IPS DF 19.7 (cell line): Measurements from ENCODE around the gene ENTREP3.
"Not testable (repeated sequence)": the region's sequence is repeated elsewhere in the genome, so short reads cannot be mapped to it uniquely, and the experiment has no call there.

Experiments used
- DNase-seq: peaks from one replicate; pipeline ENCODE4 v3.0.0-alpha.2; 2013; ENCODE audit warnings: low read depth, low spot score

ENTREP3 gene

DNA sequence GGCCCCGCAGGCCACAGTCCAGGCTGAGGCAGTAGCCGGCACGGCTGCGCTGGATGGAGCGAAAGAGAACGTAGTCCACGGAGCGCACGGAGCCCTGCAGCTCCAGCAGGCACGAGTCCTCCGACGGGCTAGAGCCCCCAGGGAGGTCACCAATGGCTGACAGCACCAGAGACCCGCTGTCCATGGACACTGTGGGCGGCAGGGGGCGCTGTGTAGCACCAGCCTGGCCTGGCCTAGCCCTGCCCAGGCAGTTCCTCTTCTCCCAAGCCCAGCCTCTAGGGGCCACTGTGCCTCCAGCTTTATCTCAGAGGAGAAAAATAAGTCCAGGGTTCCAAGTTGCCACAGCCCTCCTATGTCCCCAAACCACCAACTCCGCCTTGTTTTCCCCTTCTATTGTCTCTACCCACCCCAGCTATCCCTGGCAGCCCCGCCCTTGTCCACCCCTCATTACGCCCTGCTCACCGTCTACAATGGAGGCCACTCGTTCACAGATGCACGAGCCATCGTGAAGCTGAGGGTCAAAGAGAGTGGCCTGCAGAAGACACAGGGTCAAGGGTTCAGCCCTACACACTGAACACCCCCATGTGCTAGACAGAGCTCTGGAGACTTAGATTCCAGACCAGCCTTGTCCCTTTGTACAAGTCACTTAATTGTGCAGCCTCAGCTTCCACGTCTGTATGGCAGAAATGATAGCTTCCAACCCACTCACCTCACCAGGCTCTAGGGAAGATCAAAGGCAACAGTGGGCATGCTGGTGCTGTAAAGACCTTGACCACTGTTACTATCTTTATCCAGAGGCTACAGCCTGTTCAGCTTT lies 4.4 kb downstream of the ENTREP3 start:
- no peak for DNase-seq

DNA sequence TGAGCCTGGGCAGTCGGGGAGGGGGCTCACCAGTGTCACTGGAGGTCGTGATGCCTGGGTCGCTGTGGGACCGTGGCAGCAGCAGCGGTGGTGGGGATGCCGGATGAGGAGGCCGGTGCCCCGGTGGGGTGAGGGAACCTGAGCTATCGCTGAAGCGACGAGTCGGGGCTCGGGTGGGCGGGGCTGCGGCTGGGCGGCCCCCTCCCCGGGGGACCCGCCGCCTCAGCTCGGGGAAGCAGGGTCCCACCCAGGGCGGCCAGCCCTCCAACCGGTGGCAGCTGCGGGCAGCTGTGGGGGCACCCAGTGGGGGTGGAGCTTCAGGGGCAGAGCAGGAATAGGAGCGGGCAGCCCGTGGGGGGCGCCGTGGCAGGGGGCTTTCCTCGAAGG lies 5.0 kb downstream of the ENTREP3 start:
- DNase-seq, result no peak

DNA sequence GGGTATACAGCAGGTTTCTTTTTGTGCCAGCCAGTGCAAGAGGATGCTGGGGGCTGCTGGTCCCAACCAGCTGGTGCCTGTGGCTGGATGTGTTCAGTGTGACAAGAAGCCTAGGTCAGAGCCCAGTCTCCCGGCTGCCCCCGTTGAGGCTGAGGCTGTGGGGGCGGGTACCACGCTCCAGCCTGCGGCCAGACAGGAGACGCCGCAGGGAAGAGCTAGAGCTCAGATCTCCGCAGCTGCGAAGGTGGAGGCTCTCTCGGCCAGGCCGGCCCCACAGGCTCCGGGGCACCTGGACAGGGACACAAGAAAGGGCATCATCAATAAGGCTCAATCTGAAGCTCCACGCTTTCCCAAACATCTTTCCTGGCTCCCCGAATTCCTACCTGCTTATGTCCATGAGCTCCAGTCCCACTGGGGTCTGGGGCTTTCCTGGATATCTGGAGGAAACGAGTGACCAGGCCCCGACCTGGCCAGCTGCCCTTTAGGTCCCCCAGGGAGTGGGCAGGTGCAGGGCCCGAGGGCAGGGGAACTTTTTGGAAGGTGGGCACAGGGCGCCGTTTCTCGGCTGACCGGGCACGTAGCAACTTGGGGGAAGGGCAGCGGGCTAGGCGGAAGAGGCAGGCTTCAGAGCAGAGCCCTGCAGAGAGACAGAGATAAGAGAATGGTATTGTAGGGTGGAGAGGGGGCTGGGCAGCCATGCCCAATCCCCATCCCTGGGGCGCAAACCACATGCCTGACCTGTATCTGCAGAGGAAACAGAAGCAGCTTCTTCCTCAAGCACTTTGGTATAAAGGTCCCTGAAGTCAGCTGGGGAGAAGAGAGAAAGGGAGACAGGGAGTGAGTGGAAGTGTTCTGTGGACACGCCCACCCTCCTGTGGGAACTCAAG lies 7.4 kb downstream of the ENTREP3 start:
- DNase-seq, result no peak

DNA sequence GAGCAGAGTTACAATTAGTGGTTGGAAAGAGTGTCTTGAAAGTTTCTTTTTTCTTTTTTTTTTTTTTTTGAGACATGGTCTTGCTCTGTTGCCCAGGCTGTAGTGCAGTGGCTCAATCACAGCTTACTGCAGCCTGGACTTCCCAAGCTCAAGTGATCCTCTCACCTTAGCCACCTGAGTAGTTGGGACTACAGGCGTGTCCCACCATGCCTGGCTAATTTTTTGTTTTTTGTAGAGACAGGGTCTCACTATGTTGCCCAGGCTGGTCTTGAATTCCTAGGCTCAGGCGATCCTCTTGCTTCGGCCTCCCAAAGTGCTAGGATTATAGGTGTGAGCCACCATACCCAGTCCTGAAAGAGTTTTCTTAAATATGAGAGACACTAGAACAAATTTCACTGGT lies 8.5 kb downstream of the ENTREP3 start:
- not testable (repeated sequence) for DNase-seq

DNA sequence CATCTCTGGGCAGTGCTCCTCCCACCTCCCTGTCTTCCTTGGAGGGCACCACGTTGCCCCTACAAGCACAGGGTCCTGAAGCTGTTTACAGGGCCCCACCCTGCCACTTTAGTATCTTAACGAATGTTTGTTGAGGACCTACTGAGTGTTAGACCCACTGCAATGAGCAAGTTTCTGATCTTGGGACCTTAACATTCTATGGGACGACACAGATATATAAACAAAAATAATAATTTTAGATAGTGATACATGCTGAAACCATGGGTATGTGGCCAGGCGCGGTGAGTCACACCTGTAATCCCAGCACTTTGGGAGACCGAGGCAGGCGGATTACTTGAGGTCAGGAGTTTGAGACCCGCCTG lies 10.1 kb downstream of the ENTREP3 start:
- DNase-seq, result no peak

DNA sequence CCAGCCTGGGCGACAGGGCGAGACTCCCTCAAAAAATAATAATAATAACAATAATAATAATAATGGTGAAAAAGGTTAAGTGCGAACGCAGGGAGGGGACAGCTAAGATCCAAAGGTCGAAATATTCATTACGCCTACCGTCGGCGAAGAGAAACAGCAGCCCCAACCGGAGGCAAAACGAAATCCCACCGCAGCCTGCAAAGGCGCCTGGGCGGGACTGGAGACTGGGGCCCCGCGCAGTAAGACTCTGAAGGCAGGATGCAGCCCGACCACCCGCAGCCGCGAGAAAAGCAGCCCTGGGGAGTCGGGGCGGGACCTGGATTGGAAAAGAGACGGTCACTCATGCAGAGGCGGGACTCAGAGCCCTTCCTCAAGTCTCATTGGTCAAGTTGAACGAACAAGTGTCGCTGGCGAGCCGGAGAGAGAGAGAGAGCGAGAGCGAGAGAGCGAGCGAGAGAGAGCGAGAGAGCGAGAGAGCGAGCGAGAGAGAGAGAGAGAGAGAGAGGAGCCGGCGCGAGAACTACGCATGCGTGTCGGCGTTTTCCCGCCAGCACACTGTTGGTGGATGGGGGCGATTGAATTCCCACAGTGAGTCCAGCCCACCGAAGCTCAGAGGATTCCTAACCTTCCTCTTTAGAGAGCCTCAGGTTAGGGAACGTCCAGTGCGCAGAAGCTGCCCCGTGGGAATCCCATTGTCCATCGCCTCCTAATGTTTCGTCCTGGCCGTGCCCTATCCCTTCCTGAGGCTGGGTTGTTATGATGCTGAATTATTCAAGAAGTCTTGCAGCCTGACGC lies 10.7 kb downstream of the ENTREP3 start:
- peak; percentile 96 for DNase-seq

DNA sequence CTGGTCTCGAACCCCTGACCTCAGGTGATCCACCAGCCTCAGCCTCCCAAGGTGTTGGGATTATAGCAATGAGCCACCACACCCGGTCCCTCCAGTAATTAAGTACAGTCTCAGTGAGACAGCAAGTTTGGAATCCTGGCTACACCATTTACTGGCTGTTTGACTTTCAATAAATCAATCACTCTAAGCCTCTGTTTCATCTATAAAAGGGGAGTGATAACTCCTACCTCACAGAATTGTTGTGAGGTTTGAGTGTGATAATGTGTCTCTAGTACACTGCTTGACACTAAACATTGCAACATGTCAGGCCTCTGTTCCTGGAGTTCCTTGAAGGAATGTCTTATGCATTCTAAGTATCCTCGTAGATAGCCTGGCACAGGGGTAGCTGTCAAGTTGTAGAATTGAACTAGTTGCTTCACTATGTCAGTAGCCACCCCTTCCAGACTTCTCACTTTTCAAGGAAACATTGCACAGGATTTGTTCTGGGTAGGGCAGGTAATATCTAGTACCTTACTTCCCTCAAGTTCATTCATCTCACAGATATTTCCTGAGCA lies 12.4 kb downstream of the ENTREP3 start:
- no peak for DNase-seq

DNA sequence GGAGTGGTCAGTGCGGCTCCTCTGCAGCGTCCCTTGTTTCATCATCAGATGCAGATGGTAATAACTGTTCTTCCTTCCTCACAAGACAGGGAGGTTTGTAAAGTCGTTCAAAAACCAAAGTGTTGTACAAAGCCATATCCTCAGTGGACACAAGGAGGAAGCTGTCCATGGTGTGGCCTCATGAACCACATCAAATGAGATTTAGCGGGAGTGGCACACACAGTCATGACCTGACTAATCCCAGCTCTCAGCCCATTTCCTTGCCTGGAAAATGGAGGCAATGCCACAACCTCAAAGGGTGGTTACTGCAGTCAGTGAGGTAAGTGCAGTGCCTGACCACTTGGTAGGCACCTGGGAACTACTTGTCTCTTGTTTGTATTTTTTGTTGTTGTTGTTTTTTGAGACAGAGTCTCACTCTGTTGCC lies 13.4 kb downstream of the ENTREP3 start:
- no peak for DNase-seq

DNA sequence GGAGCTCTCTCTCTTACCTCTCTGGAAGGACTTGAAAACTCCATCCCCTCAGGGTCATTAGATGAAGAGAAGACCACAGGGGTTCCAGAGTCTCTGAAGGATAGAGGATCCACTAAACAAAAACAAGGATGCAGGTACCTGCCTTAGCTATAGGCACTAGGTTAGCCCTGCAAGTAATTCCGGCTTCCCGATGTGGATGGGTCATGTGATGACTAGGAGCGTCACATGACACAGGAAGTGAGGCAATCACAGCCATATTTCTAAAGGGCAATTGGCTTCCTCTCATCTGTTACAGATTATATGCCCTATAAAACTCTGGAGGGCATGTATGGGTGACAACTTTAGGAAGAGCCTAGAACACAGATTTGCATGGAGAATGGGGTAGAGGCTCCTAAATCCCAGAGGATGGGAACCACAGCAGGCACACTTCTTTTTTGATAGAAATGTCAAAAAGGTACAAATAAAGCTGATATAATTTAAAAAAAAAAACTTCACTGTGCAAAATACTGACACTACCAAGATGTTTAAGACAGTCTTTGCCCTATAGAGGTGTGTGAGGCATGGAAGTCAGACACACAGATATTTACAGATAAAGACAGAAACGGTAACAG lies 14.1 kb downstream of the ENTREP3 start:
- DNase-seq, result no peak

DNA sequence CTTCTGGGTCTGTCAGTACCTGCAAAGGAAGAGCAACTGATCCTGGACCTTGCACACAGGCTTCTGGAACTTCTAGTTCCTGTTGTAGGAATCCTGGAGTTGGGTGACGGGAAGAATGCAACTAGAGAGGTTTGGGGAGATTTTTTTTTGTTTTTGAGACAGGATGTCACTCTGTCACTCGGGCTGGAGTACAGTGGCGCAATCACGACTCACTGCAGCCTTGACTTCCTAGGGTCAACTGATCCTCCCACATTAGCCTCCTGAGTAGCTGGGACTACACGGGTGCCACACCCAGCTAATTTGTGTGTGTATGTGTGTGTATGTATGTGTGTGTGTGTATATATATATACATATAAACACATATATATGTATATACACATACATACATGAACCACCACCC lies 18.8 kb downstream of the ENTREP3 start:
- no peak for DNase-seq

DNA sequence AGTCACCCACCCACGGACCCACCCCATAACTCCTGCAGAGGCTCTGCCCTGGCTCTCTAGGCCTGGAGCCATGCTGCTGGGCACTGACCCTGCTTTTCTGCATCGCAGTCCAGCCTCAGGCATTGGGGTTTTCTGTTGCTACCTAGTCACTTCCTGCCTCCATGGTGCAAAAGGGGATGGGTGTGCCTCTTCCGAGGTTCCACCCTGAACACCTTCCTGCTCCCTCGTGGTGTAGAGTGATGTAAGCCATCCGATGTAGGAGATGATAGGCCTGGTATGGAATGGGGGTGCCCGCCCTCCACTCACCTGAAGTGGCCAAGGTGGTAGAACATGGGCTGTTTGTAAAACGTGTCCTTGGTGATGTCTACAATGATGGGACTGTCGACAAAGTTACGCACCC lies 19.9 kb downstream of the ENTREP3 start:
- not testable (repeated sequence) for DNase-seq

DNA sequence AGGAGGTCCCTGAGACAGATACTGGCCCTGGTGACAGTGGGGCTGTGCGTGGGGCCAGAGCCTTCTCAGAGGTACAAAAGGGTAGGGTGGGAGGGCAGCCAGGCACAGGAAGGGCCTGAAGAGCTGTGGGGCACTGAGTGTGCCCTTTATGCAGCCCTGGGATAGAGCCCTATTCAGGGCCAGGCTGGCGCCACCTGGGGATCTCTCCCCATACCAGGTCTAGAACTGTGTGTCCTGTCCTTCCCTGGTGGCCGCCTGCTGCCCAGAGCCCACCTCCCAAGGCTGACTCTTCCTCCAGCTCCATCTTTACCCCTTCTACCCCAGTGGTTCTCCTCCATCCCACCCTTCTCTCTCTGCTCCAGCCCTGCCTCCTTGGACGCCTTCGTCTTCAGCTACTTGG lies 21.8 kb downstream of the ENTREP3 start:
- not testable (repeated sequence) for DNase-seq

DNA sequence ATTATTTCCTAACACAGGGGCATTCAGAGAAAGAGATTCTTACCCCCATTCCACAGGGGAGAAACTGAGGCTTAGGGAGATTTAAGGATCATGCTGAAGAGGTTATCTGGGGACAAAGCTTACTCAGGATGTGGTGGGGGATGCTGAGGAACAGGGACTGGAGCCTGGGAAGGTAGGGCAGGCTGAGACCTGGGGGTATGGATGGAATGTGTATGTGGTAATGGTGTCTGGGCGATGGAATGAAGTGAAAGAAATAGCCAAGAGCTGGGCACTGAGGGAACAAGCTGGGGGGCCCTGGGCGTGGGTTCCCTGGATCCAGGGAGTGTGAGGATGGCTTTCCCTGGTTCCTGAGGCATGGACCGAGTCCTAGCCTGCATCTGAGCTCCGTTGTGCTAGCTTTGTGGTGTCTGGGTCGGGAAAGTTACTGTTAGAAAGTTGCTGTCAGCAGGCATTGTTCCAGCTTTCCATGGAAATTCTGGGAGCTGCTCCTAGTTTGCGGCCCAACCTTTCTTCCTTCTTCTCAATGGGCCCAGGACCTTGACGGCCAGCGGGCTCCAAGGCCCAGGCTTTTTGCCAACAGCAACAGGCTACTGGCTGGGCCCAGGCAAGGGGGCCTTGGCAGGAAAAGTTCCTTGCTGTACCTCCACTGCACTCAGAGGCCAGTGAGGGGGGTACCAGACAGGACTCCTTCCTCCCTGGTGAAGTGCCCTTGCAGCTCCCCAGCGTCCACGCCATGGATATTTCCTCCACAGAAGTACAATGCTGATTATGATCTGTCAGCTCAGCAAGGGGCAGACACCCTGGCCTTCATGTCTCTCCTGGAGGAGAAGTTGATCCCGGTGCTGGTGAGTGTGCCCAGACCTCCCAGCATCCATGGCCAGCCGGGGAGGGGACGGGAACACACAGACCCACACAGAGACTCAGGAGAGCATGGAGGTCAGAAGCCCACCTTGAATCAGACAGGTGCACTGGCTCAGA lies 23.0 kb downstream of the ENTREP3 start:
- not testable (repeated sequence) for DNase-seq

DNA sequence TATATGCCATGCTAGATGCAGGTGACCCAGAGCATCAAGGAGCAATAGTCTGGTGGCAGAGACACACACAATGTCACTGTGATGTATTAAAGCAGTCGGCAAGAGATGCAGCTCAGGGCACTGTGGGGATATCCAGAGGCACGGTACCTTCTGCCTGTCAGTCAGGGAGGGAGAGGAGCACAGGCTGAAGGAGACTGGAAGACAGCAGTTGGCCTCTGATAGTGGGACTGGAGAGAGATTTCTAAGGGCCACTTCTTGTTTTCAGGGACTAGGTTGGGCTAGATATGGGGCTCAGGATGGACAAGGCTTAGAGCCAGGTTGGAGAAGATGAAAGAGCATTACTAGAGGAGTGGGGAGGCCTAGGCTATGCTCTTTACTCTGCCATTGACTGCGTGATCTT lies 24.0 kb downstream of the ENTREP3 start:
- not testable (repeated sequence) for DNase-seq

DNA sequence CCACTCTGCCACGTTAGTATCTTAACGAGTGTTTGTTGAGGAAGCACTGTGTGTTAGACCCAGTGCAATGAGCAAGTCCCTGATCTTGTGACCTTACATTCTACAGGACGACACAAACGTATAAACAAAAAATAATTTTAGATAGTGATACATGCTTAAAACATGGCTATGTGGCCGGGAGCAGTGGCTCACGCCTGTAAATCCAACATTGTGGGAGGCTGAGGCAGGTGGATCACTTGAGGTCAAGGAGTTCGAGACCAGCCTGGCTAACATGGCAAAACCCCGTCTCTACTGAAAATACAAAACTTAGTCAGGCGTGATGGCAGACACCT lies 27.2 kb downstream of the ENTREP3 start:
- no peak for DNase-seq

DNA sequence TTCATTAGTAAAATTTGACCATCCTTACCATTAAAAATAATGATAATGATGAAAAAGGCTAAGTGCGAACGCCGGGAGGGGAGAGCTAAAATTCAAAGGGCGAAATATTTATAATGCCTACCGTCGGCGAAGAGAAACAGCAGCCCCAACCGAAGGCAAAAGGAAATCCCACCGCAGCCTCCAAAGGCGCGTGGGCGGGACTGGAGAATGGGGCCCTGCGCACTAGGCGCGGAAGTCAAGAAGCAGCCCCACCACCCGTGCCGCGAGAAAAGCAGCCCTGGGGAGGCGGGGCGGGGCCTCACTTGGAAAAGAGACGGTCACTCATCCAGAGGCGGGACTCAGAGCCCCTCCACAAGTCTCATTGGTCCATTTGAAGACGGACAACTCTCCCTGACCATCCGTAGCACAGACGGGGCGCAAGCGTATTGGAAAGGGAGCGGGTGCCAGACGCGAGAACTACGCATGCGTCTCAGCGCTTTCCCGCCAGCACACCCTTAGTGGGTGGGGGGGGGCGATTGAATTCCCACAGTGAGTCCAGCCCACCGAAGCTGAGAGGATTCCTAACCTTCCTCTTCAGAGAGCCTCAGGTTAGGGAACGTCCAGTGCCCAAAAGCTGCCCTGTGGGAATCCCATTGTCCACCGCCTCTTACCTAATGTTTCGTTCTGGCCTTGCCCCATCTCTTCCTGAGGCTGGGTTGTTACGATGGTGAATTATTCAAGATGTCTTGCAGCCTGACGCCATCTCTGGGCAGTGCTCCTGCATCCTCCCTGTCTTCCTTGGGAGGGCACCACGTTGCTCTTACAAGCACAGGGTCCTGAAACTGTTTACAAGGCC lies 27.8 kb downstream of the ENTREP3 start:
- DNase-seq, result peak; percentile 97

DNA sequence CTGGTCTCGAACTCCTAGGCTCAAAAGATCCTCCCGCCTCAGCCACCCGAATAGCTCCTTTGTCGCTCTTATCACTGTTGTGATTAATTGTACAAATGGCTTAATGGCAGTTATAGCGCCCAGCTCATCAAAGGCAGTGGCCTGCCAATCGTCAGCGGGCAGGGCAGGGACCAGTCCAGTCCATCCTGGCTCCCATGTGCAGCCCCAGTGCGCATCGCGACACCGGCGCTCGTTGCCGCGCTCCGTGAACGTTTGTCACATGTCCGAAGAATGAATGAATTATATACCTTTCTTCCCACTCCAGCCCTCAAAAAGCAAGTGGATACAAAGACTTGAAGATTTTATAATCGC lies 28.4 kb downstream of the ENTREP3 start:
- no peak for DNase-seq

DNA sequence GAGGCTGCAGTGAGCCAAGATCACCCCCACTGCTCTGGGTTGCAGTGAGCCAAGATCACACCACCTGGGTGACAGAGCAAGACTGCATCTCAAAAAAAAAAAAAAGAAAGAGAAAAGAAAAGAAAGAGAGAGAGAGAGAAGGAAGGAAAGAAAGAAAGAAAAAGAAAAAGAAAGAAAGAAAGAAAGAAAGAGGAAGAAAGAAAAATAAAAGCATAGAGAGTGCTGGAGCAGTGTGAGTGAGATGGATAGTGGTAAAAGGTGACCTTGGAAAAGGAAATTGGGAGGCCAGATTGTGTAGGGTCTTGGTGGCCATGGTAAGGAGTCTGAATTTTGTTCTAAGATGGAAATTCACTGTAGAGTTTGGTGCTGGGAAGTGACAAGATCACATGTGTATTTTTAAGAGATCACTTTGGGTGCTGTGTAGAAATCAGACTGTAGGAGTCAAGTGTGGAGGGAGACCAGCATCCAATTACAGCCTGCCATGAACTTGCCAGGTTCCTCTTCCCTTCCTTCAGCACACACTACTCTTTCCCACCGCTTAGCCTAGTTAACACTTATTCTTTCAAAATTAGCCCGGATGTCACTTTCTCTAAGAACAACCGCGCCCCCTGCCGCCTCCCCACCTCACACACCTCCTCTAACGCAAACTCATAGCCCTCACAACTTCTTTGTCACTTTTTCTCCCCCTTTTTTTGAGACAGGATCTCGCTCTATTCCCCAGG lies 28.9 kb downstream of the ENTREP3 start:
- no peak for DNase-seq

DNA sequence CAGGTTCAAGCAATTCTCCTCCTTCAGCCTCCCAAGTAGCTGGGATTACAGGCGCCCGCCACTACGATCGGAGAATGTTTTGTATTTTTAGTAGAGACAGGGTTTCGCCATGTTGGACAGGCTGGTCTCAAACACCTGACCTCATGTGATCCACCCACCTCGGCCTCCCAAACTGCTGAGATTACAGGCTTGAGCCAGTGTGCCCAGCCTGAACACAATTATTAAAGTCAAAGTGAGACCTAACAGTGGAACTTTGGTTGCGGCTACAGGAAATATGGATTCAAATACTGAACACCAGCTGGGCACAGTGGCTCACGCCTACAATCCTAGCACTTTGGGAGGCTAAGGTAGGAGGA lies 29.9 kb downstream of the ENTREP3 start:
- not testable (repeated sequence) for DNase-seq
